Activated naive CD4-positive, alpha-beta T cell treated with Interleukin-2 at 50 U/mL for 16 hours (primary cell): ENCODE measurements around the gene PNPLA2.

ENCODE experiments used
- DNase-seq: peaks from one replicate; pipeline ENCODE4 v3.0.0-alpha.2; 2020

Gene PNPLA2

GRCh38 chr11:819943-820649 is 1.4 kb downstream of the PNPLA2 start:
- peak; percentile 94 for DNase-seq

- no peak for DNase-seq
These were observed 2.2 kb downstream of the PNPLA2 start for GRCh38 chr11:820655-821511.

- no peak for DNase-seq
These were observed 3.0 kb downstream of the PNPLA2 start for GRCh38 chr11:821512-822371.

GRCh38 chr11:823441-824291 is 5.0 kb downstream of the PNPLA2 start:
- no peak for DNase-seq

- DNase-seq: no peak
These were observed 5.7 kb downstream of the PNPLA2 start for GRCh38 chr11:824292-824880.

GRCh38 chr11:824942-825341 is 6.2 kb downstream of the PNPLA2 start:
- DNase-seq: no peak

GRCh38 chr11:825366-826226 is 6.9 kb downstream of the PNPLA2 start:
- DNase-seq: no peak

GRCh38 chr11:826227-826621 is 7.5 kb downstream of the PNPLA2 start:
- DNase-seq: no peak

GRCh38 chr11:826836-827145 is 8.1 kb downstream of the PNPLA2 start:
- DNase-seq: no peak

GRCh38 chr11:827146-827896 is 8.6 kb downstream of the PNPLA2 start:
- no peak for DNase-seq

- DNase-seq: no peak
These were observed 9.1 kb downstream of the PNPLA2 start, which contains the start of gene CRACR2B for GRCh38 chr11:827897-828192. Gene CRACR2B (plus strand): TSS chr11:827919. CDS start chr11:828608, 689 bp downstream.

GRCh38 chr11:828506-829175 is 9.9 kb downstream of the PNPLA2 start:
- no peak for DNase-seq

GRCh38 chr11:829176-829846 is 10.6 kb downstream of the PNPLA2 start:
- no peak for DNase-seq

GRCh38 chr11:829847-830294 is 11.2 kb downstream of the PNPLA2 start:
- no peak for DNase-seq

GRCh38 chr11:830295-831117 is 11.8 kb downstream of the PNPLA2 start:
- DNase-seq: peak; percentile 65

- no peak for DNase-seq
These were observed 12.6 kb downstream of the PNPLA2 start for GRCh38 chr11:831118-831864.

- DNase-seq: no peak
These were observed 13.3 kb downstream of the PNPLA2 start for GRCh38 chr11:831961-832528.
